OCI-LY3 (cell line): ENCODE data around the gene IL17RB.

Source experiments
- H2AFZ ChIP-seq: fragments of 200-600, 300-600 bp; shearing (Covaris generic); 2 replicates; pipeline ENCODE4 v1.6.0; 2014; ENCODE audit warnings: antibody characterized with exemption, low read depth, low read length
- H3K27ac ChIP-seq: fragments of 200-600, 300-600 bp; sonication (generic); 2 replicates; pipeline ENCODE4 v1.5.1; 2014; ENCODE audit warnings: mild to moderate bottlenecking, low read length, moderate library complexity, mixed read lengths
- H3K27me3 ChIP-seq: fragments of 200-600, 300-600 bp; sonication (generic); 2 replicates; pipeline ENCODE4 v1.6.1; 2014; ENCODE audit warnings: low read depth, low read length, mixed read lengths
- H3K36me3 ChIP-seq: fragments of 200-600, 300-600 bp; sonication (generic); replicated peaks from 2 replicates; pipeline ENCODE3; 2014; ENCODE audit warnings: low read depth, low read length, mixed read lengths
- H3K4me1 ChIP-seq: fragments of 300-600, 200-600 bp; sonication (generic); 2 replicates; pipeline ENCODE4 v1.6.1; 2014; ENCODE audit warnings: low read length, mixed read lengths
- H3K4me2 ChIP-seq: fragments of 200-600, 300-600 bp; sonication (generic); 2 replicates; pipeline ENCODE4 v1.6.1; 2014; ENCODE audit warnings: low read length, mixed read lengths
- H3K4me3 ChIP-seq: fragments of 300-600, 200-600 bp; sonication (generic); 2 replicates; pipeline ENCODE4 v1.5.1; 2014; ENCODE audit warnings: antibody characterized with exemption, mild to moderate bottlenecking, low read length, moderate library complexity
- H3K79me2 ChIP-seq: fragments of 300-600, 200-600 bp; shearing (Covaris generic); 2 replicates; pipeline ENCODE4 v1.6.1; 2014; ENCODE audit warnings: mild to moderate bottlenecking, low read length, mixed read lengths
- H3K9ac ChIP-seq: fragments of 300-600, 200-600 bp; shearing (Covaris generic); 2 replicates; pipeline ENCODE4 v1.6.0; 2014; ENCODE audit warnings: mild to moderate bottlenecking, low read length, moderate library complexity
- H3K9me3 ChIP-seq: fragments of 200-600, 300-600 bp; shearing (Covaris generic); 2 replicates; pipeline ENCODE4 v1.6.1; 2014; ENCODE audit warnings: low read length, mixed read lengths; ENCODE audit not compliant: insufficient read depth
- H4K20me1 ChIP-seq: fragments of 200-600, 300-600 bp; sonication (generic); 2 replicates; pipeline ENCODE4 v1.6.1; 2016; ENCODE audit warnings: low read length, mixed read lengths; ENCODE audit not compliant: insufficient read depth
- EZH2phosphoT487 ChIP-seq: fragments of 200-600 bp; shearing (Covaris generic); IDR thresholded peaks from 2 replicates; pipeline ENCODE4 v1.6.1; 2018; ENCODE audit warnings: antibody characterized with exemption, mixed run types, low read depth
- TF ChIP-seq, protein P1 (sequence below): fragments of 200-600, 300-600 bp; sonication (generic); IDR thresholded peaks from 2 replicates; pipeline ENCODE4 v1.5.1; 2014; ENCODE audit warnings: antibody characterized with exemption, low read length, low read depth

Gene IL17RB

DNA sequence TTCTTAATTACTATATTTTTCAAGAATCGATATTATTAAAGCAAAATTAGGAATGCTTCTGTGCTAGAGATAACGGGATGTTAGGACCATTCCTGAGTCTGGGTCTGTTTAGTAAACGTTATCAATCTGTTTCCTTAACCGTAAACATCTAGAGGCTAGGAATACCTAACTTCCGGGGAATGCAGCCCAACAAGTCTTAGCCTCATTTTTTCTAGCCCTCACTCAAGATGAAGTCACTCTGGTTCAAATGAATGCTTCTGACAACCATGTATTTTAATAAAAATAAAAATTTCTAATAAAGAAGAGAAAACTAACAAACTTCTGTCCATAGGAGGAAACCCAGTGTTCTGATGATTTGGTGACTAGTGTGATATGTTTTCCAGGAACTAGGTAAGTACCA is 56.3 kb downstream of the IL17RB start:
- no peak for TF ChIP-seq EZH2phosphoT487
- TF ChIP-seq, protein P1, sequence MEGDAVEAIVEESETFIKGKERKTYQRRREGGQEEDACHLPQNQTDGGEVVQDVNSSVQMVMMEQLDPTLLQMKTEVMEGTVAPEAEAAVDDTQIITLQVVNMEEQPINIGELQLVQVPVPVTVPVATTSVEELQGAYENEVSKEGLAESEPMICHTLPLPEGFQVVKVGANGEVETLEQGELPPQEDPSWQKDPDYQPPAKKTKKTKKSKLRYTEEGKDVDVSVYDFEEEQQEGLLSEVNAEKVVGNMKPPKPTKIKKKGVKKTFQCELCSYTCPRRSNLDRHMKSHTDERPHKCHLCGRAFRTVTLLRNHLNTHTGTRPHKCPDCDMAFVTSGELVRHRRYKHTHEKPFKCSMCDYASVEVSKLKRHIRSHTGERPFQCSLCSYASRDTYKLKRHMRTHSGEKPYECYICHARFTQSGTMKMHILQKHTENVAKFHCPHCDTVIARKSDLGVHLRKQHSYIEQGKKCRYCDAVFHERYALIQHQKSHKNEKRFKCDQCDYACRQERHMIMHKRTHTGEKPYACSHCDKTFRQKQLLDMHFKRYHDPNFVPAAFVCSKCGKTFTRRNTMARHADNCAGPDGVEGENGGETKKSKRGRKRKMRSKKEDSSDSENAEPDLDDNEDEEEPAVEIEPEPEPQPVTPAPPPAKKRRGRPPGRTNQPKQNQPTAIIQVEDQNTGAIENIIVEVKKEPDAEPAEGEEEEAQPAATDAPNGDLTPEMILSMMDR = no peak
- no peaks in the 10 kb centered on the region for H3K27me3 ChIP-seq
- no peak overlapping the region for H3K4me3 ChIP-seq
- H3K27ac ChIP-seq = no peak overlapping the region
- H3K4me1 ChIP-seq = no peaks in the 10 kb centered on the region
- no peak overlapping the region for H3K9ac ChIP-seq
- H2AFZ ChIP-seq = no peak overlapping the region
- no peaks in the 10 kb centered on the region for H4K20me1 ChIP-seq
- no peaks in the 10 kb centered on the region for H3K79me2 ChIP-seq
- H3K4me2 ChIP-seq = no peak overlapping the region
- H3K9me3 ChIP-seq = peaks cover 4% of the 10 kb centered on the region; the same call in 1 of the 2 replicates
- H3K36me3 ChIP-seq = no peaks in the 10 kb centered on the region

DNA sequence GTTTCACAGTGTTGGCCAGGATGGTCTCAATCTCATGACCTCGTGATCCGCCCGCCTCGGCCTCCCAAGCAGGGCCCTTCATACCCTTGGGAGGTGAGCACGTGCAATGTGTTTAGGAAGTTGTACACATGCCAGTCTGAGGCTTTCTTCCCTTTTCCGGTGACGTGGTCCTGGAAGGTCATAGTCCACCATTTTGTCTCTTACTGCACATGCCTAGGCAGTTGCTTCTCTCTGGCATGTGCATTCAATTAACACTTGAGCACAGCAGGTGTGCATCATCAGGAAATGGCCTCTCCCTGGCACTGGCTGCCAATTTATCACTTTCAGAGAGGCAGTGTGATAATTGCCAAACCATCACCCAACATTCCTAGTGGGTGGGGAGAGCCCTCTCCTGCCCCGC is 67.0 kb downstream of the IL17RB start:
- H3K27me3 ChIP-seq = peaks cover 35% of the 10 kb centered on the region
- no peak for TF ChIP-seq EZH2phosphoT487
- TF ChIP-seq, protein P1 = no peak
- H3K4me2 ChIP-seq = no peak overlapping the region
- H3K9me3 ChIP-seq = no peaks in the 10 kb centered on the region
- no peak overlapping the region for H2AFZ ChIP-seq
- no peaks in the 10 kb centered on the region for H3K36me3 ChIP-seq
- peaks cover 8% of the 10 kb centered on the region for H3K4me1 ChIP-seq
- H4K20me1 ChIP-seq = no peaks in the 10 kb centered on the region
- no peak overlapping the region for H3K4me3 ChIP-seq
- no peak overlapping the region for H3K27ac ChIP-seq
- no peaks in the 10 kb centered on the region for H3K79me2 ChIP-seq
- H3K9ac ChIP-seq = no peak overlapping the region
